HepG2 (cell line): ENCODE data around the gene VSTM5. TPM values are rescaled to one million over a fixed set of nuclear protein-coding genes. Genes with fewer than 3 reads are reported as not detected.
A peak's percentile ranks its signal among the peaks of the same experiment; 100 is the strongest.

Experiments
- PPARG ChIP-seq: conservative IDR thresholded peaks from 2 replicates; pipeline ENCODE4 v1.6.1; 2016; ENCODE audit warnings: missing biosample characterization, missing genetic modification reagents
- REST ChIP-seq, 2 experiments: IDR thresholded peaks; 2 replicates each; pipeline ENCODE4 v1.6.1; 2011 to 2012; ENCODE audit warnings: low read length in 2 of 2, borderline replicate concordance in 1 of 2, low read depth in 1 of 2, mild to moderate bottlenecking in 1 of 2, moderate library complexity in 1 of 2
- ZNF383 ChIP-seq: sonication (generic); formaldehyde crosslinking; IDR thresholded peaks from 2 replicates; pipeline ENCODE4 v1.4.0; 2020; ENCODE audit warnings: missing genetic modification reagents, mild to moderate bottlenecking, borderline replicate concordance
- ZNF441 ChIP-seq: sonication (generic); formaldehyde crosslinking; IDR thresholded peaks from 2 replicates; pipeline ENCODE4 v1.7.0; 2021; ENCODE audit warnings: missing genetic modification reagents, borderline replicate concordance
- ZNF660 ChIP-seq: sonication (generic); formaldehyde crosslinking; IDR thresholded peaks from 2 replicates; pipeline ENCODE4 v1.5.1; 2020; ENCODE audit warnings: mild to moderate bottlenecking, low read depth, missing genetic modification reagents, borderline replicate concordance
- ZNF768 ChIP-seq: sonication (generic); formaldehyde crosslinking; IDR thresholded peaks from 2 replicates; pipeline ENCODE4 v1.4.0; 2020; ENCODE audit warnings: missing genetic modification reagents
- polyA plus RNA-seq, 8 experiments: library from polyadenylated mRNA; depleted of rRNA in 3 of 8; stranded (reverse) in 7 of 8; unstranded in 1 of 8; fragments of >200 nt; fragmentation: Illumina TruSeq in 4 of 8; extraction: Trizol in 4 of 8; gene quantifications; 2 replicates each; pipeline versions ENCODE4 v1.2.1 to v1.2.3, GENCODE V29; 2011 to 2016; ENCODE audit warnings: low read depth in 4 of 8, missing spikeins in 1 of 8, mixed read lengths in 1 of 8; ENCODE audit not compliant: insufficient read depth in 1 of 8
- total RNA-seq, 5 experiments: library from RNA; depleted of rRNA; stranded (reverse); fragments of >200 nt; fragmentation: Illumina TruSeq; extraction: Trizol; gene quantifications; 2 replicates each; pipeline ENCODE4 v1.2.3, GENCODE V29; 2016; ENCODE audit warnings: low read depth in 1 of 5
- TF ChIP-seq, protein P1 (sequence below): sonication (generic); formaldehyde crosslinking; IDR thresholded peaks from 2 replicates; pipeline ENCODE4 v1.4.0; 2020; ENCODE audit warnings: missing genetic modification reagents
- TF ChIP-seq, protein P2 (sequence below): IDR thresholded peaks from 2 replicates; pipeline ENCODE4 v1.6.1; 2018; ENCODE audit warnings: missing genetic modification reagents
- TF ChIP-seq, protein P3 (sequence below): sonication (generic); formaldehyde crosslinking; IDR thresholded peaks from 2 replicates; pipeline ENCODE4 v1.4.0; 2020; ENCODE audit warnings: missing genetic modification reagents, borderline replicate concordance
- TF ChIP-seq, protein P4 (sequence below): sonication (generic); formaldehyde crosslinking; IDR thresholded peaks from 2 replicates; pipeline ENCODE4 v1.5.1; 2020; ENCODE audit warnings: mild to moderate bottlenecking, missing genetic modification reagents, moderate library complexity

VSTM5 gene
- total and polyA plus RNA-seq, 2 of the 13 experiments (the other 11 are each of a cell fraction or from before 2014, with no cell fraction given): not detected

- TF ChIP-seq, protein P1, sequence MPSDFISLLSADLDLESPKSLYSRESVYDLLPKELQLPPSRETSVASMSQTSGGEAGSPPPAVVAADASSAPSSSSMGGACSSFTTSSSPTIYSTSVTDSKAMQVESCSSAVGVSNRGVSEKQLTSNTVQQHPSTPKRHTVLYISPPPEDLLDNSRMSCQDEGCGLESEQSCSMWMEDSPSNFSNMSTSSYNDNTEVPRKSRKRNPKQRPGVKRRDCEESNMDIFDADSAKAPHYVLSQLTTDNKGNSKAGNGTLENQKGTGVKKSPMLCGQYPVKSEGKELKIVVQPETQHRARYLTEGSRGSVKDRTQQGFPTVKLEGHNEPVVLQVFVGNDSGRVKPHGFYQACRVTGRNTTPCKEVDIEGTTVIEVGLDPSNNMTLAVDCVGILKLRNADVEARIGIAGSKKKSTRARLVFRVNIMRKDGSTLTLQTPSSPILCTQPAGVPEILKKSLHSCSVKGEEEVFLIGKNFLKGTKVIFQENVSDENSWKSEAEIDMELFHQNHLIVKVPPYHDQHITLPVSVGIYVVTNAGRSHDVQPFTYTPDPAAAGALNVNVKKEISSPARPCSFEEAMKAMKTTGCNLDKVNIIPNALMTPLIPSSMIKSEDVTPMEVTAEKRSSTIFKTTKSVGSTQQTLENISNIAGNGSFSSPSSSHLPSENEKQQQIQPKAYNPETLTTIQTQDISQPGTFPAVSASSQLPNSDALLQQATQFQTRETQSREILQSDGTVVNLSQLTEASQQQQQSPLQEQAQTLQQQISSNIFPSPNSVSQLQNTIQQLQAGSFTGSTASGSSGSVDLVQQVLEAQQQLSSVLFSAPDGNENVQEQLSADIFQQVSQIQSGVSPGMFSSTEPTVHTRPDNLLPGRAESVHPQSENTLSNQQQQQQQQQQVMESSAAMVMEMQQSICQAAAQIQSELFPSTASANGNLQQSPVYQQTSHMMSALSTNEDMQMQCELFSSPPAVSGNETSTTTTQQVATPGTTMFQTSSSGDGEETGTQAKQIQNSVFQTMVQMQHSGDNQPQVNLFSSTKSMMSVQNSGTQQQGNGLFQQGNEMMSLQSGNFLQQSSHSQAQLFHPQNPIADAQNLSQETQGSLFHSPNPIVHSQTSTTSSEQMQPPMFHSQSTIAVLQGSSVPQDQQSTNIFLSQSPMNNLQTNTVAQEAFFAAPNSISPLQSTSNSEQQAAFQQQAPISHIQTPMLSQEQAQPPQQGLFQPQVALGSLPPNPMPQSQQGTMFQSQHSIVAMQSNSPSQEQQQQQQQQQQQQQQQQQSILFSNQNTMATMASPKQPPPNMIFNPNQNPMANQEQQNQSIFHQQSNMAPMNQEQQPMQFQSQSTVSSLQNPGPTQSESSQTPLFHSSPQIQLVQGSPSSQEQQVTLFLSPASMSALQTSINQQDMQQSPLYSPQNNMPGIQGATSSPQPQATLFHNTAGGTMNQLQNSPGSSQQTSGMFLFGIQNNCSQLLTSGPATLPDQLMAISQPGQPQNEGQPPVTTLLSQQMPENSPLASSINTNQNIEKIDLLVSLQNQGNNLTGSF (CRISPR knock-in tag): peak; percentile 46; the same call in 1 of the 2 replicates
- TF ChIP-seq ZNF768 (CRISPR knock-in tag) (peak; percentile 67; the same call in 1 of the 2 replicates), REST (IDR thresholded peaks at IDR 0.05; ENCODE audit: borderline replicate concordance in 1 of 2, low read depth in 1 of 2, low read length in 2 of 2) (0 out of 4 replicates have a peak, but pooled peaks of 1 of the 2 experiments have one; percentile 27), PPARG (no peak), ZNF441 (peak; percentile 80), ZNF660 (no peak), ZNF383 (no peak)
- TF ChIP-seq, protein P2, sequence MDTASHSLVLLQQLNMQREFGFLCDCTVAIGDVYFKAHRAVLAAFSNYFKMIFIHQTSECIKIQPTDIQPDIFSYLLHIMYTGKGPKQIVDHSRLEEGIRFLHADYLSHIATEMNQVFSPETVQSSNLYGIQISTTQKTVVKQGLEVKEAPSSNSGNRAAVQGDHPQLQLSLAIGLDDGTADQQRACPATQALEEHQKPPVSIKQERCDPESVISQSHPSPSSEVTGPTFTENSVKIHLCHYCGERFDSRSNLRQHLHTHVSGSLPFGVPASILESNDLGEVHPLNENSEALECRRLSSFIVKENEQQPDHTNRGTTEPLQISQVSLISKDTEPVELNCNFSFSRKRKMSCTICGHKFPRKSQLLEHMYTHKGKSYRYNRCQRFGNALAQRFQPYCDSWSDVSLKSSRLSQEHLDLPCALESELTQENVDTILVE (CRISPR knock-in tag): 0 out of 2 replicates have a peak, but pooled peaks have one; percentile 40
- TF ChIP-seq, protein P3, sequence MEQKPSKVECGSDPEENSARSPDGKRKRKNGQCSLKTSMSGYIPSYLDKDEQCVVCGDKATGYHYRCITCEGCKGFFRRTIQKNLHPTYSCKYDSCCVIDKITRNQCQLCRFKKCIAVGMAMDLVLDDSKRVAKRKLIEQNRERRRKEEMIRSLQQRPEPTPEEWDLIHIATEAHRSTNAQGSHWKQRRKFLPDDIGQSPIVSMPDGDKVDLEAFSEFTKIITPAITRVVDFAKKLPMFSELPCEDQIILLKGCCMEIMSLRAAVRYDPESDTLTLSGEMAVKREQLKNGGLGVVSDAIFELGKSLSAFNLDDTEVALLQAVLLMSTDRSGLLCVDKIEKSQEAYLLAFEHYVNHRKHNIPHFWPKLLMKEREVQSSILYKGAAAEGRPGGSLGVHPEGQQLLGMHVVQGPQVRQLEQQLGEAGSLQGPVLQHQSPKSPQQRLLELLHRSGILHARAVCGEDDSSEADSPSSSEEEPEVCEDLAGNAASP (CRISPR knock-in tag): no peak
- TF ChIP-seq, protein P4, sequence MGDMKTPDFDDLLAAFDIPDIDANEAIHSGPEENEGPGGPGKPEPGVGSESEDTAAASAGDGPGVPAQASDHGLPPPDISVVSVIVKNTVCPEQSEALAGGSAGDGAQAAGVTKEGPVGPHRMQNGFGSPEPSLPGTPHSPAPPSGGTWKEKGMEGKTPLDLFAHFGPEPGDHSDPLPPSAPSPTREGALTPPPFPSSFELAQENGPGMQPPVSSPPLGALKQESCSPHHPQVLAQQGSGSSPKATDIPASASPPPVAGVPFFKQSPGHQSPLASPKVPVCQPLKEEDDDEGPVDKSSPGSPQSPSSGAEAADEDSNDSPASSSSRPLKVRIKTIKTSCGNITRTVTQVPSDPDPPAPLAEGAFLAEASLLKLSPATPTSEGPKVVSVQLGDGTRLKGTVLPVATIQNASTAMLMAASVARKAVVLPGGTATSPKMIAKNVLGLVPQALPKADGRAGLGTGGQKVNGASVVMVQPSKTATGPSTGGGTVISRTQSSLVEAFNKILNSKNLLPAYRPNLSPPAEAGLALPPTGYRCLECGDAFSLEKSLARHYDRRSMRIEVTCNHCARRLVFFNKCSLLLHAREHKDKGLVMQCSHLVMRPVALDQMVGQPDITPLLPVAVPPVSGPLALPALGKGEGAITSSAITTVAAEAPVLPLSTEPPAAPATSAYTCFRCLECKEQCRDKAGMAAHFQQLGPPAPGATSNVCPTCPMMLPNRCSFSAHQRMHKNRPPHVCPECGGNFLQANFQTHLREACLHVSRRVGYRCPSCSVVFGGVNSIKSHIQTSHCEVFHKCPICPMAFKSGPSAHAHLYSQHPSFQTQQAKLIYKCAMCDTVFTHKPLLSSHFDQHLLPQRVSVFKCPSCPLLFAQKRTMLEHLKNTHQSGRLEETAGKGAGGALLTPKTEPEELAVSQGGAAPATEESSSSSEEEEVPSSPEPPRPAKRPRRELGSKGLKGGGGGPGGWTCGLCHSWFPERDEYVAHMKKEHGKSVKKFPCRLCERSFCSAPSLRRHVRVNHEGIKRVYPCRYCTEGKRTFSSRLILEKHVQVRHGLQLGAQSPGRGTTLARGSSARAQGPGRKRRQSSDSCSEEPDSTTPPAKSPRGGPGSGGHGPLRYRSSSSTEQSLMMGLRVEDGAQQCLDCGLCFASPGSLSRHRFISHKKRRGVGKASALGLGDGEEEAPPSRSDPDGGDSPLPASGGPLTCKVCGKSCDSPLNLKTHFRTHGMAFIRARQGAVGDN (CRISPR knock-in tag): peak; percentile 92
Measured at GRCh38 chr11:93784145-93784934, 66.1 kb downstream of the VSTM5 start, which contains the start of gene MED17 (continued).
